ENCODE results near the gene ITGB4. TPM values are rescaled to one million over a fixed set of nuclear protein-coding genes. Genes with fewer than 3 reads are reported as not detected.
A peak's percentile ranks its signal among the peaks of the same experiment; 100 is the strongest.

ITGB4 gene
- total and polyA plus RNA-seq, 2 of the 13 experiments (the other 11 are each of a cell fraction or from before 2014, with no cell fraction given), result 6.9 to 14.5 TPM

GRCh38 chr17:75779250-75779986, 58.2 kb downstream of the ITGB4 start (continued):
- peak; percentile 54; the same call in 1 of the 2 replicates for TF ChIP-seq CREB3 (CRISPR knock-in tag; IDR thresholded peaks at IDR 0.05)
- 0 out of 2 replicates have a peak, but pooled peaks have one; percentile 50 for TF ChIP-seq CBX5 (CRISPR knock-in tag; IDR thresholded peaks at IDR 0.05; ENCODE audit: borderline replicate concordance)
- TF ChIP-seq POLR2AphosphoS5 (IDR thresholded peaks at IDR 0.05; ENCODE audit: low read depth, low read length), result peak; percentile 100
- TF ChIP-seq, protein P1, sequence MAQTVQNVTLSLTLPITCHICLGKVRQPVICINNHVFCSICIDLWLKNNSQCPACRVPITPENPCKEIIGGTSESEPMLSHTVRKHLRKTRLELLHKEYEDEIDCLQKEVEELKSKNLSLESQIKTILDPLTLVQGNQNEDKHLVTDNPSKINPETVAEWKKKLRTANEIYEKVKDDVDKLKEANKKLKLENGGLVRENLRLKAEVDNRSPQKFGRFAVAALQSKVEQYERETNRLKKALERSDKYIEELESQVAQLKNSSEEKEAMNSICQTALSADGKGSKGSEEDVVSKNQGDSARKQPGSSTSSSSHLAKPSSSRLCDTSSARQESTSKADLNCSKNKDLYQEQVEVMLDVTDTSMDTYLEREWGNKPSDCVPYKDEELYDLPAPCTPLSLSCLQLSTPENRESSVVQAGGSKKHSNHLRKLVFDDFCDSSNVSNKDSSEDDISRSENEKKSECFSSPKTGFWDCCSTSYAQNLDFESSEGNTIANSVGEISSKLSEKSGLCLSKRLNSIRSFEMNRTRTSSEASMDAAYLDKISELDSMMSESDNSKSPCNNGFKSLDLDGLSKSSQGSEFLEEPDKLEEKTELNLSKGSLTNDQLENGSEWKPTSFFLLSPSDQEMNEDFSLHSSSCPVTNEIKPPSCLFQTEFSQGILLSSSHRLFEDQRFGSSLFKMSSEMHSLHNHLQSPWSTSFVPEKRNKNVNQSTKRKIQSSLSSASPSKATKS (CRISPR knock-in tag; IDR thresholded peaks at IDR 0.05), result no peak
- peak; percentile 85; the same call in 1 of the 2 replicates for TF ChIP-seq KMT2A (CRISPR knock-in tag; IDR thresholded peaks at IDR 0.05)
- TF ChIP-seq, protein P2, sequence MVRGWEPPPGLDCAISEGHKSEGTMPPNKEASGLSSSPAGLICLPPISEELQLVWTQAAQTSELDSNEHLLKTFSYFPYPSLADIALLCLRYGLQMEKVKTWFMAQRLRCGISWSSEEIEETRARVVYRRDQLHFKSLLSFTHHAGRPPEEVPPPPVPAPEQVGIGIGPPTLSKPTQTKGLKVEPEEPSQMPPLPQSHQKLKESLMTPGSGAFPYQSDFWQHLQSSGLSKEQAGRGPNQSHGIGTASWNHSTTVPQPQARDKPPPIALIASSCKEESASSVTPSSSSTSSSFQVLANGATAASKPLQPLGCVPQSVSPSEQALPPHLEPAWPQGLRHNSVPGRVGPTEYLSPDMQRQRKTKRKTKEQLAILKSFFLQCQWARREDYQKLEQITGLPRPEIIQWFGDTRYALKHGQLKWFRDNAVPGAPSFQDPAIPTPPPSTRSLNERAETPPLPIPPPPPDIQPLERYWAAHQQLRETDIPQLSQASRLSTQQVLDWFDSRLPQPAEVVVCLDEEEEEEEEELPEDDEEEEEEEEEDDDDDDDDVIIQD (CRISPR knock-in tag; IDR thresholded peaks at IDR 0.05; ENCODE audit: low read depth), result 0 out of 2 replicates have a peak, but pooled peaks have one; percentile 60
- no peak for TF ChIP-seq FOXA1 (IDR thresholded peaks at IDR 0.05)
- peak; percentile 68 for TF ChIP-seq FOXA1 (CRISPR knock-in tag; IDR thresholded peaks at IDR 0.05)
- no peak for TF ChIP-seq ZNF644 (CRISPR knock-in tag; IDR thresholded peaks at IDR 0.05; ENCODE audit: low read depth)
- no peak for TF ChIP-seq HMGA1 (CRISPR knock-in tag; conservative IDR thresholded peaks at IDR 0.05)
- no peak; the same call in 1 of the 2 replicates for TF ChIP-seq KDM3A (CRISPR knock-in tag; IDR thresholded peaks at IDR 0.05; ENCODE audit: low read depth)
- TF ChIP-seq HNRNPLL (IDR thresholded peaks at IDR 0.05; ENCODE audit: low read depth, low read length, poor library complexity, severe bottlenecking), result peak; percentile 76
- no peak for TF ChIP-seq ZFP62 (CRISPR knock-in tag; IDR thresholded peaks at IDR 0.05)
- peak; percentile 83 for TF ChIP-seq SPEN (CRISPR knock-in tag; IDR thresholded peaks at IDR 0.05; ENCODE audit: low read depth)
- TF ChIP-seq ZC3H4 (CRISPR knock-in tag; IDR thresholded peaks at IDR 0.05; ENCODE audit: borderline replicate concordance), result peak; percentile 53; the same call in 1 of the 2 replicates
- 0 out of 2 replicates have a peak, but pooled peaks have one; percentile 68 for TF ChIP-seq CERS6 (CRISPR knock-in tag; IDR thresholded peaks at IDR 0.05)
- TF ChIP-seq SMYD3 (CRISPR knock-in tag; IDR thresholded peaks at IDR 0.05), result no peak
- peak; percentile 27; the same call in 1 of the 2 replicates for TF ChIP-seq WIZ (CRISPR knock-in tag; IDR thresholded peaks at IDR 0.05)
- TF ChIP-seq CSRNP1 (CRISPR knock-in tag; IDR thresholded peaks at IDR 0.05), result no peak
- no peak for TF ChIP-seq ZNF841 (CRISPR knock-in tag; IDR thresholded peaks at IDR 0.05; ENCODE audit: borderline replicate concordance)
- peak; percentile 88; the same call in 1 of the 2 replicates for TF ChIP-seq ATF6 (CRISPR knock-in tag; conservative IDR thresholded peaks at IDR 0.05)
